Ecto neural progenitor cell (in vitro differentiated cells): ENCODE data around the gene DES.

Experiments
- DNase-seq: peaks from one replicate; pipeline ENCODE4 v3.0.0-alpha.2; 2018; ENCODE audit warnings: low spot score

DES gene

GRCh38 chr2:219472629-219473187, 54.5 kb downstream of the DES start:
- DNase-seq, result no peak

GRCh38 chr2:219473511-219473910, 55.3 kb downstream of the DES start:
- no peak for DNase-seq

- no peak for DNase-seq
Measured at GRCh38 chr2:219474285-219475060, 56.3 kb downstream of the DES start.

- DNase-seq, result no peak
Measured at GRCh38 chr2:219475278-219475677, 57.1 kb downstream of the DES start.

- DNase-seq, result peak; percentile 83
Measured at GRCh38 chr2:219475697-219476651, 57.8 kb downstream of the DES start.
